HUES48 (cell line): ENCODE measurements around the gene KRTAP16-1.

Experiments used
- H3K27ac ChIP-seq: one replicate; pipeline ENCODE4 v1.7.0; 2013; ENCODE audit warnings: low read depth, low read length, inconsistent platforms
- H3K27me3 ChIP-seq: 2 replicates; pipeline ENCODE4 v1.6.1; 2013; ENCODE audit warnings: mild to moderate bottlenecking, low read length; ENCODE audit not compliant: control insufficient read depth, insufficient read depth
- H3K36me3 ChIP-seq: 2 replicates; pipeline ENCODE4 v1.6.1; 2013; ENCODE audit warnings: low read length; ENCODE audit not compliant: control insufficient read depth, insufficient read depth
- H3K4me1 ChIP-seq: 2 replicates; pipeline ENCODE4 v1.6.1; 2013; ENCODE audit warnings: mild to moderate bottlenecking, low read length; ENCODE audit not compliant: control insufficient read depth, insufficient read depth
- H3K4me3 ChIP-seq: 2 replicates; pipeline ENCODE4 v1.5.1; 2013; ENCODE audit warnings: mild to moderate bottlenecking, low read depth, low read length
- H3K9ac ChIP-seq: 2 replicates; pipeline ENCODE4 v1.6.1; 2013; ENCODE audit warnings: mild to moderate bottlenecking, low read depth, low read length, moderate library complexity
- H3K9me3 ChIP-seq: 2 replicates; pipeline ENCODE4 v1.6.1; 2013; ENCODE audit warnings: low read length; ENCODE audit not compliant: control insufficient read depth, insufficient read depth

The KRTAP16-1 gene

DNA sequence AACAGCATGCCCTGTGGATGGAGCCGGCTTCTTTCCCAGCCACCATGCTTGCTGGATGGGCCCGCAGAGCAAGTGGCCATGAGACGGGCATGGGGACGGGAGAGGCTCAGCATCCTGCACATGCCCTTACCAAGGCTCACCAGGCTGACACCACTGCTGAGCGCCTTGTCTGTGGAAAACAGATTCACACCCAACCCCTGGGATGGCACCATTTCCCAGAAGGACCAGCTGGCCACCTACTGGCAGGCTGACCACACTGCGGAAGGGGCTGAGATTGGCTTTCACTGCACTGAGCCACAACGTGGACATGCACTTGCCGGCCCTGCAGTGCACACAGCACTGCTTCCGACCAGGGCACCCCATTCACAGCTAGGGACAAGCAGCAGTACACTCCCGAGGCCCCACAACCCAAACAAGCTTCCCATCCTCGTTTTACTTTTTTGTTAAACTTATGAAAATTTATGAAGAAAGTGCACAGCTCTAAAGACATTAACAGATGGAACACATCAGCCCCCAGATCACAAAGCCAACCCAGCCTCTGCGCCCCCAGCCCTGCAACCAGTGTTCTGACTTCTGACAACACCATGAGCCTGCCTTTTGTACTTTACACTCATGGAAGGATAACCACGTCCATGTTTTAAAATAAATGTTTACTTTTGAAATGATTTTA lies 20.3 kb upstream of the KRTAP16-1 start:
- no peak overlapping the region for H3K9ac ChIP-seq
- H3K4me3 ChIP-seq = no peak overlapping the region
- H3K27ac ChIP-seq = no peak overlapping the region

GRCh38 chr17:41328207-41328606 lies 19.1 kb upstream of the KRTAP16-1 start:
- H3K4me3 ChIP-seq = no peak overlapping the region
- H3K4me1 ChIP-seq = no peaks in the 10 kb centered on the region
- no peaks in the 10 kb centered on the region for H3K36me3 ChIP-seq
- no peak overlapping the region for H3K27ac ChIP-seq
- H3K27me3 ChIP-seq = no peaks in the 10 kb centered on the region
- no peak overlapping the region for H3K9ac ChIP-seq
- no peaks in the 10 kb centered on the region for H3K9me3 ChIP-seq

More for the DNA sequence above, 20.3 kb upstream of the KRTAP16-1 start:
- Histone ChIP-seq H3K27me3 (no peaks in the 10 kb centered on the region), H3K4me1 (no peaks in the 10 kb centered on the region), H3K36me3 (no peaks in the 10 kb centered on the region), H3K9me3 (no peaks in the 10 kb centered on the region)

DNA sequence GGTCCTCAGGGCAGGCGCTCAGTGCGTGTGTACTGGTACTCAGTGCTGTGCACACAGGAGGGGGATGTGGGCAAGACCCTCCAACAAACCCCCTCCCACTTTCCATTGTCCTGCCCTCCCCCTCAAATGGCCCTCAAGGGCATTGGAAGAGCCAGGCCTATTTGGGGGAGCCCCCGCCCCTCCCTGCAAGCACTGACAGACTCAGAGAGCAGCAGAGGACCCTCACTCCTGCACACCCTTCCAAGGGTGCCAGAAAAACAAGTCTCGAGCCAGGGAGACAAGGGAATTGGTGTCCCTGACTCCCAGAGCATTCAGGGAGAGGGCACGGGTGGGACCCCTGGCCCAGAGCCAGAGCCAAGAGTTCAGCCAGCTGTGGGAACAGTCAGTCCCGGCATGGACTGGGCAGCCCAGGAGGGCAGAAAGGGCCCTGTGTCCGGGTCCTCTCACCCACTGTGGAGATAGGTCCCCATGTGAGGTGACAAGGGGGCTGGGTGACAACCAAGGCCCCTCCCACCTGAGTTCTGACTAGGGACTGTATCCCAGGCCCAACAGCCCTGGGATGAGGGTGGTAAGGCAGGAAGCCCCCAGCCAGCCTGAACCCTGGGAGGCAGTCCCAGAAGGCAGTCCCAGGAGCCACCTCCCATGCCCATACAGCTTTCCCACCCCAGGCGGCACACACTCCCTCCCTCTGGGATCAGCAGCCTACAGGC lies 18.5 kb upstream of the KRTAP16-1 start:
- Histone ChIP-seq H3K4me3 (no peak overlapping the region), H3K27me3 (no peaks in the 10 kb centered on the region), H3K27ac (no peak overlapping the region), H3K36me3 (no peaks in the 10 kb centered on the region), H3K4me1 (no peaks in the 10 kb centered on the region), H3K9ac (no peak overlapping the region), H3K9me3 (no peaks in the 10 kb centered on the region)

DNA sequence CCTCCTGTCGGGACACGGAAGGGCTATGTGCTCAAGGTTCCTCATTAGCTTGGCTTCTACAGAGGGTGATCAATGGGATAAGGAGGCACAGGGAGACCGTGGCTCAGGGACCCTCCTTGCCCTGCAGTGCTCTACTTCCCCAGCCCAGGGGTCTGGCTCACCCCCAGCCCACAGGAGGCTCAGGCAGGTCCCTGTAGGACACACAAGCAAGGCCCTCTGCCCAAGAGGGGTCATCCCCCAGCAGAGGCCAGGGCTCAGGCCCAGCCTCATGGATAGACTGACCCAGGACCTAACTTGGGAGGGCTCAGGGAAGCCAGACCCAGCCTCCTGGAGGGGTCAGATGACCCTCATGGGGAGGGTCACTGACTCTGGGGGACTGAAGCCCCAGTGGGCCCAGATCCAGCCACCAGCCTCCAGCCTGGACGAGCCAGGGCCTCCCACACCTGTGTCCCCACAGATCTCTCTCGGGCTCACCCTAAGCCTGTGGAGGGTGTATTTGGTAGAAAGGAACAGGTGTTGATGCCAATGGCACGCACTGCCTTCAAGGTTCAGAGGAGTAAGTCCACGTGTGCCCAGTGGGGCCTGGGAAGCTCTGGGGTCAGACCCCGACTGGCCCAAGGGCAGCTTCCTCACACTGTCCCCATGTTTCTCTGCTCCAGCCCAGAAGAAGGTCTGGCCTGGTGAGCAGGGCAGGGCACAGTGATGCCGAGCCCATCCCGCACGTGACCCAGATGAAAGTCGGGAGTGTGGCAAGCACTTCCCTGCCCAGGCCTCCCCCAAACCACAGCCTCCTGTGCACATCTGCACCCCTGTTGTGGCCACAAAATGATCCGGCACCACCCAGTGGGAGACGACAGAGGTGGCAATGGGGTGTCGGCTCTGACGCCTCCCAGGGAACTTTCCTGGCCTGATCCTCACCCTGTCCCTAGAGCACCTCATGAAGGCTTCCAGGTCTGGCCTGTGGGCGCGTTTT lies 17.4 kb upstream of the KRTAP16-1 start:
- Histone ChIP-seq H3K27me3 (no peaks in the 10 kb centered on the region), H3K9me3 (no peaks in the 10 kb centered on the region), H3K9ac (no peak overlapping the region), H3K27ac (no peak overlapping the region), H3K4me3 (no peak overlapping the region), H3K4me1 (no peaks in the 10 kb centered on the region), H3K36me3 (no peaks in the 10 kb centered on the region)

DNA sequence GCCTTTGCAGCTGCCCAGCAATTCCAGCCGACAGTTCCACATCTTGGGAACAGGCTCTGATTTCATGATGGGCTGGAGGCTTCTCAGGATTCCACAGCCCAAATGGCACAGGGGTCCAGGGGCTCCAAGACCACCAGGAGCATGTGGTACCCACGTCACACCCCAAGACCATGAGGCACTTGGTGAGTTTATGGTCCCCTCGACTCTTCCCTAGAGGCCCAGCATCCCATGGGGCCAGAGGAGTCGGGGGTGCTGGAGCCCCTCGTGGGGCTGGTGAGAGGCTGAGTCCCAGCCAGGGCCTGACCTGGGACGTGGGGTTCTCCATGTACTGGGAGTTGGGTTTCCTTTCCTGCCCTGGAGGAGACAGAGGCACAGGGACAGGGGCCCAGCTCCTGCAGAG lies 16.5 kb upstream of the KRTAP16-1 start:
- Histone ChIP-seq H3K27me3 (no peaks in the 10 kb centered on the region), H3K4me1 (no peaks in the 10 kb centered on the region), H3K9ac (no peak overlapping the region), H3K9me3 (no peaks in the 10 kb centered on the region), H3K27ac (no peak overlapping the region), H3K36me3 (no peaks in the 10 kb centered on the region), H3K4me3 (no peak overlapping the region)

DNA sequence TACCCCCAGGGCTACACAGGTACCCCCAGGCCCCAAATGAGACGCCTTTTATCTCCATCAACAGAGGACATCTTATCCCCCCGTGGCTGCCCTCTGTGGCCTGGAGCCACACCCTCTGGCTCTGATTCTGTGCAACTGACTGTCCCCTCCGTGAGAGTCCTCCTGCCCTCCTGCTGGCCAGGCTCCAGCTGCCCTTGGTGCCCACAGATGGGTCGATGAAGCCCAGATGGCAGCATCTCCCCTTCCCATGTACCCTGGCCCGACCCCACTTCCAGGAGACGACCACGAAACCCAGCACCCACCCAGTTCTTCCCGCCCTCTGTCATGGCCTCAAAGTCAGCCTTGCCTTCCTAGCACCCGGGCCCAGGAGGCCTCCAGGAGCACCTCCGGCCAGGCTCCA lies 16.0 kb upstream of the KRTAP16-1 start:
- Histone ChIP-seq H3K4me3 (no peak overlapping the region), H3K36me3 (no peaks in the 10 kb centered on the region), H3K27me3 (no peaks in the 10 kb centered on the region), H3K4me1 (no peaks in the 10 kb centered on the region), H3K9ac (no peak overlapping the region), H3K9me3 (peaks cover 4% of the 10 kb centered on the region; the same call in 1 of the 2 replicates), H3K27ac (no peak overlapping the region)

DNA sequence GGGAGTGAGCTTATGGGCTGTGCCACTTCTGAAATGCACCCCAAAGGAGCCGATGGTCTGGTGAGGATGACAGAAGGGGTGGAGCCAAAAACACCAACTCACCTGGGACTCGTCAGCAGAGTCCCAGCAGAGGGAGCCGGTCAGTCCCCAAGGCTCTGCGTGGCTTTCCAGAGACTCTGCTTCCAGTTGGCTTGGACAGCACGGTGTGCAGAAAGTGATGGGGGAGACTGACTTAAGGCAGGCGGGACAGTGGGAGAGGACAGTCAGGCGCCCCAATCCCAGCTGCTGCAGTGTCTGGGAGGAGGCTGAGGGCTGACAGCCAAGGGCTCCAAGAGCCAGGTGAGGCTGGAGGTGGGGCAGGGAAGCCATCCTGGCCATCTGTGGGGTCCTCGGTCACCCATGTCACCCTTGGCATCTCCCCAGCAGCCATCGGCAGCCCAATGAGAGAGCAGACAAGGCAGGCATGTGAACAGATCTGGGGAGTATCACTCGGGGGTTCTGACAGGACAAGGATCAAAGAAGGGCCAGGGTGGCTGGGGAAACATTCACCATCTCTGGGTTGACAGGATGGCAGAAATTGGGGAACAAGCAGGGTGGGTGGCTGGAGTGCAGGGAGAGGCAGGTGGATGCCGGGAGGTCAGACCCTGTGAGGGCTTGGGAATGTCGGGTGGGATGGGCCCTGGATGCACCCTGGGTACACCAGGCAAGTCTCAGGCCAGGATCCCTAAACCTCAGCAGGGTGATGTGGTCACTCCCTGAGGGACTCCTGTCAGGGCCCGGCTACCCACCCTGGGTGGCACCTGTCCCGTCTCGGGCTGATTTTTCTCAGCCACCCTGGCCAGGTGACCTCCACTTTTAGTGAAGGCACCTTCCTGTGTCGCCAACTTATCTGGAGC lies 15.3 kb upstream of the KRTAP16-1 start:
- Histone ChIP-seq H3K4me3 (no peak overlapping the region), H3K27me3 (no peaks in the 10 kb centered on the region), H3K36me3 (no peaks in the 10 kb centered on the region), H3K4me1 (no peaks in the 10 kb centered on the region), H3K9me3 (peaks cover 8% of the 10 kb centered on the region; the same call in 1 of the 2 replicates), H3K27ac (no peak overlapping the region), H3K9ac (no peak overlapping the region)

GRCh38 chr17:41322903-41323895 lies 14.1 kb upstream of the KRTAP16-1 start:
- H3K4me1 ChIP-seq = no peaks in the 10 kb centered on the region
- H3K4me3 ChIP-seq = no peak overlapping the region
- no peak overlapping the region for H3K27ac ChIP-seq
- H3K36me3 ChIP-seq = no peaks in the 10 kb centered on the region
- no peak overlapping the region for H3K9ac ChIP-seq
- H3K27me3 ChIP-seq = no peaks in the 10 kb centered on the region
- peaks cover 8% of the 10 kb centered on the region; the same call in 1 of the 2 replicates for H3K9me3 ChIP-seq

DNA sequence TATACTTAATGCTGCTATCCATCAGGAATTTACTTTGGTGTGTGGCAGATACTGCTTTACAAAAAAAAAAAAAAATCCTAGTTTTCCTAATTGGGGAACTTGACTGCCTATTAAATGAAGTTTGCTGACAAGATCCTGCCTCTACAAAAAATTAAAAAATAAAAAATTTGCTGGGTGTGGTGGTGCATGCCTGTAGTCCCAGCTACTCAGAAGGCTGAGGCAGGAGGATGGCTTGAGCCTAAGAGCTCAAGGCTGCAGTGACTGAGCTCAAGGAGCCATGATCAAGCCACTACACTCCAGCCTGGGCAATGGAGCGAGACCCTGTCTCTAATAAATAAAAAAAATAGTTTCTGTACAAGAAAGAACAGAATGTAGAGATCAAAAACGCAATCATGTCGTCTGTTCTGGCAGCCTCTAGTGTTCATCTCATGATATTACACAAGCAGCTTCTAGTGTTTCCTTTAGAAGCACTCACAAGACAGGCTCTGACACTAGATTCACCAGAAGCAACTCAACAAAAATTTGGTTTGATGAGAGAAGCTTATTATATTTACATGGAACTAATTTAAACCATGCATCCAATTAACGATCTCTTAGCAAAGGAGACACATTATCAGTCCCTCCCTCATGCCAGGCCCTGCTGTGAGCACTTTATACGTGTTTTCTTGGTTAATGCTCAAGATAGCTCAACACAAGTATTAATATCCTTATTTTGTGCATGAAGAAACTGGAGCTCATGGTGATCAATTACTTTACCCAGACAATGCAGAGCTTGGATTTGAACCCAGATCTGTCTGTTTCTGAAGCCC lies 13.2 kb upstream of the KRTAP16-1 start:
- H3K4me1 ChIP-seq = no peaks in the 10 kb centered on the region
- H3K27me3 ChIP-seq = no peaks in the 10 kb centered on the region
- H3K4me3 ChIP-seq = no peak overlapping the region
- H3K9me3 ChIP-seq = peaks cover 8% of the 10 kb centered on the region; the same call in 1 of the 2 replicates
- no peaks in the 10 kb centered on the region for H3K36me3 ChIP-seq
- H3K27ac ChIP-seq = no peak overlapping the region
- H3K9ac ChIP-seq = no peak overlapping the region
